ENCODE results near the gene ST3GAL6.
A peak's percentile ranks its signal among the peaks of the same experiment; 100 is the strongest.

Gene ST3GAL6, protein sequence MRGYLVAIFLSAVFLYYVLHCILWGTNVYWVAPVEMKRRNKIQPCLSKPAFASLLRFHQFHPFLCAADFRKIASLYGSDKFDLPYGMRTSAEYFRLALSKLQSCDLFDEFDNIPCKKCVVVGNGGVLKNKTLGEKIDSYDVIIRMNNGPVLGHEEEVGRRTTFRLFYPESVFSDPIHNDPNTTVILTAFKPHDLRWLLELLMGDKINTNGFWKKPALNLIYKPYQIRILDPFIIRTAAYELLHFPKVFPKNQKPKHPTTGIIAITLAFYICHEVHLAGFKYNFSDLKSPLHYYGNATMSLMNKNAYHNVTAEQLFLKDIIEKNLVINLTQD

DNA sequence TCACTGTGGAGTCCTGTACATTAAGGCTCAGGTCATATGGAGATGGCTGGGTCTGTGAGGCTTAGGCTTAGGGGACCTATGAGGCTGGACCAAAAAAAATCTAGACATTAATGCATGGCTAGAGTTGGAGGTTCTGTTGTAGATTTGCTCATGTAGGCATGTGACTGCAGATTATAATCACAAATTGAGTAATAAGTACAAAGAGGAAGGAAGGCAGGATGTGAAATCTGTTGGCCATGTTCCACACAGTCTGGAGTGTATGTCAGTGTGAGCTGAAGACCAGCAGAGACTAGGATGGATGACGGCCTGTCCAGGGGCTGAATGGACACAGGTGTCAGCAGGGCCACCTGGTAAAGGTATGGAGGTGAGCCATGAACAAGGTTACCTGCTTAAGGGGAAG lies at the start of gene ST3GAL6:
Gene ST3GAL6 (plus strand): TSS at position 265 of the 400 bp plus-strand sequence. CDS start 5,101 bp downstream, outside the sequence.
- DNase-seq = no peak

DNA sequence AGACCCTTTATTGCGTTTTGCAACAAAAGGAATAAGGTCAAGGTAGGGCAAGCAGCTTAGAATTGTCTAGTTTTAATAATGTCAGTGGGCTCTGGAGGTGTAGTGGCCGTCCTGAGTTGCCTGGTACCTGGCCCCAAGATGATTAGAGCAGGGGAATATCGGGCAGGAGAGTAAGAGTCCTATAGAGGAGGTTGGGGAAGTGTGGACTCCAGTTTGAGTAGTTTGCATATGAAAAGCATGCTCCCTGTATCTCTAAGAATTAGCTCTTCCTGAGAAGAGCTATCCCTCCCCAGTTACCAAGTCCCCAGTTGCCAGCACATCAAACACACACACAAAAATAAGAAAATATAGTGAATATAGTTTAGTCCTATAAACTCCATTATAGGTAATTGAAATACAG lies 49.2 kb upstream of the ST3GAL6 start:
- DNase-seq = no peak

DNA sequence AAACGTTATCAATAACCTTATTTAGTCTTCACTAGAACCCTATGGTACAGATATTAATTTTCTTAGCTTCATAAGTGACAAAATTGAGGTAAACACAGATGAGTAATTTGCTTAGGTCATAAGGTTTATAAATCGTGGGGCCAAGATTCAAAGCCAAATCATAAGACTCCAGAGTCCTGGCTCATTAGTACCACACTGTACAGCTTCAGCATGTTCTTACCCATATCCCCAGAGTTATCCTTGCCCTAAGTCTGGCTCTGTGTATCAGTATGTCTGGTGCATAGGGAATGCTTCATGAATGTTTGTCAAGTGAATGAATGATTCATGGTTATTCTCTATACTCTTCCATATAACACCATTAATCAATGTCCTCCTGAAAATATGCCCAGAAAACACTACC lies 45.6 kb upstream of the ST3GAL6 start:
- DNase-seq = no peak

- no peak for DNase-seq
Observed at GRCh38 chr3:98718730-98719129, 44.4 kb upstream of the ST3GAL6 start.

DNA sequence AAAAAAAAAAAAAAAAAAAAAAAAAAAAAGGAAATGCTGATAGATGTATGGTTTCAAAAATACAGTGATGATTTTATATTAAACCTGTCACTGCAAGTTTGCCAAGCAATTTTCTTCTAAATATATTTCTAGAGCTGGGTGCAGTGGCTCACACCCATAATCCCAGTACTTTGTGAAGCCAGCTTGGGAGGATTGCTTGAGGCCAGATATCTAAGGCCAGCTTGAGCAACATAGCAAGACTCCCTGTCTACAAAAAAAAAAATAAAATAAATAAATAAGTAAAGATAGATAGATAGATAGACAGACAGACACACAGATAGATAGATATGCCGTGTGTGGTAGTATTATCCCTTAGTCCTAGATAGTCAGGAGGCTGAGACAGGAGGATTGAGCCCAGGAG lies 41.4 kb upstream of the ST3GAL6 start:
- no peak for DNase-seq

GRCh38 chr3:98722389-98722788 lies 40.8 kb upstream of the ST3GAL6 start:
- no peak for DNase-seq

- DNase-seq = no peak
Observed at GRCh38 chr3:98725352-98725751, 37.8 kb upstream of the ST3GAL6 start.

GRCh38 chr3:98726084-98726483 lies 37.1 kb upstream of the ST3GAL6 start:
- DNase-seq = no peak

- DNase-seq = no peak
Observed at GRCh38 chr3:98727638-98728037, 35.5 kb upstream of the ST3GAL6 start.

DNA sequence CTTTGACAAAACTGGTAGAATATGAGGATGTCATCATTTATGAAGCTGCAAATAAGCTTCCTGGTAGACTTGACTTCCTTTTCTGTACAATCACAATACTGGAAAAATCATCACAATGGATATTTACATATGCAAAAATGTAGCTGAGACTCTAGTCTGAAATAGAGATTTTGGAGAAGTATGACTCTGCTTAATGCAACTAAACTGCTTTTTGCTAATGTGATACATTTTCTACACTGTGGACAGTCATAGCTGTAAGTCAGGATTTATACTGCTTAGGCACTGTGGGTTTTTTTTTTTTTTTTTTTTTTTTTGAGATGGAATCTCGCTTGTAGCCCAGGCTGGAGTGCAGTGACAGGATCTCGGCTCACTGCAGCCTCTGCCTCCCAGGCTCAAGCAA lies 34.5 kb upstream of the ST3GAL6 start:
- no peak for DNase-seq

DNA sequence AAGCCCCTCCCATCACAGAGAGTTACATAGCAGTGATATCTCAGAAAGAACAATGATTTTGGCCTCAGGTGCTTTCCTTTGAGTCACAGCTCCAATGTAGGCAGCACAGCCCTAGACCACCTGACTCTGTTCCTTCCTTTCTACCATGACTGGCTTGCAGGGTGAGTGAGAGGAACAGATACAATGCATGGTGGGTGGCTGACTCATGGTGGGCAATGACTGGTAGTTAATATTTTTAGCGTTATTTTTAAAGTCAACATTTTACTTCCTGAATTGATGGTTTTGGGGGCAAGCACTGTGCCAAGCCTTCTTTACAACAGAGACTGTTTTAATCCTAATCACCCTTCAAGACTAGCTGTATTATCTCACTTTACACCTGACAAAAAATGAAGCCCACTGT lies 32.8 kb upstream of the ST3GAL6 start:
- DNase-seq = no peak

DNA sequence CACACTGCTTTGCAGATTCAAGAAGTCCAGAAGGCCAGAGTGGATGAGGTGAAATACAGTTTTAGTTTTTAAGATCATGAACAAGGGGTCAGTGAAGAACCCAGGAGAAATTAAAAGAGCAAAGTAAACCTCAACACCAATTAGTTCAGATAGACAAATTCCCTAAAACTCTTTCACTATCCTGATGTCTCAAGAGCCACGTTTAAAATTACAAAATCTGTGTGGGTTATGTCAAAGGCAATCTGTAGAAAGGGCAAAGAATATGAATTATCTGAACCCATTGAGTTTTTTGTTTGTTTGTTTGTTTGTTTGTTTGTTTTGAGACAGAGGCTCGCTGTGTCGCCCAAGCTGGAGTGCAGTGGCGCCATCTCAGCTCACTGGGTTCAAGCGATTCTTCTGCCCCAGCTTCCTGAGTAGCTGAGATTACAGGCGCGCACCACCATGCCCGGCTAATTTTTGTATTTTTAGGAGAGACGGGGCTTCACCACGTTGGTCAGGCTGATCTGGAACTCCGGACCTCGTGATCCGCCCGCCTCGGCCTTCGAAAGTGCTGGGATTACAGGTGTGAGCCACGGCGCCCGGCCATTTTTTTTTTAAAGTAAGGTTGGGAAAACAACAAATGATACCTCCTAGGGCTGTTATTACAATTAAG lies 32.1 kb upstream of the ST3GAL6 start:
- DNase-seq = no peak

DNA sequence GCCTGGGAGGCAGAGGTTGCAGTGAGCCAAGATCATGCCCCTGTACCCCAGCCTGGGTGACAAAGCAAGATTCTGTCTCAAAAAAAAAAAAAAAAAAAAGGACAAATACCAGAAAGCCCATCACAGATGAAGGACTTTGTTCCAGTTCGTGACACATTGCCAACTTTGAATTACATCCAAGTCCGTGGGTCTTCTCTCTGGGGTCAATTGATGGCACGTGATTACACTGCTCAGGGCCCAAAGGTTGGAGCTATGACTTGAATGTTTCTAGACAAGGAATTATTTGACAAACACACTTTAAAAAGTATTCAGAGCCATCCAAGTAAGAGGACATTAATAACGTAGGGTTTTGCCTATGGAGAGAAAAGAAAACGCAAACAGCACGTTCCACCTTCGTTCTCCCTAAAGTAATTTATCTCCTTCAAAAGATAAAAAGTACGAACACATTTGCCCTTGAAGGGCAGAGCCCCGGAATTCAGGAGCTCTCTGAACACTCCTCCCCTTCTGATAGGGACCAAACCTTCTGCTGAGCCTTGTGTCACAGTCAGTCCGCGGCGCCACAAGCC lies 31.3 kb upstream of the ST3GAL6 start:
- DNase-seq = peak; percentile 29

GRCh38 chr3:98732286-98733052 lies 30.7 kb upstream of the ST3GAL6 start:
- peak; percentile 30 for DNase-seq

GRCh38 chr3:98733053-98733811 lies 29.9 kb upstream of the ST3GAL6 start:
- peak; percentile 41 for DNase-seq

DNA sequence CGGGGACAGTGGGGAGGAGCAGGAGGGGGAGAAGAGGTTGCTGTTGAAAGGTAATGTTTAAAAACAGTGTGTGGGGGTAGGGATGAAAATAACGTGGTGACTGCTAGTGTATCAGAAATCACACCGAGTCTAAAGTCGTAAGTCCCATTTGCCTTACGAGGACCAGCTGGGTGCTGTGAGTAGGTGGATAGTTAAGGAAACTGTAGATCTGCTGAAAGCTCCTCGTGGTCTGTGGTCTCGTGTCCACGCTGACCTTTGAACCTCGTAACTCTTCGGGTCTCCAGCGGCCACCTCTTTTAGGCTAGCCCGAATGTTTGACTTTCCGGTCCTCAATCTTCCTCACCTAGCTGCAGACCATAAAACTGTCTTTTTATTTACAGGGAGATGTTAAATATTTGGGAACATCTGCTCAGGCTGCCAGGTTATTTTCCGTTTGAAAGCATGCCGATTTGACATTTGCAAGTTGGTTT lies 29.3 kb upstream of the ST3GAL6 start:
- DNase-seq = no peak

DNA sequence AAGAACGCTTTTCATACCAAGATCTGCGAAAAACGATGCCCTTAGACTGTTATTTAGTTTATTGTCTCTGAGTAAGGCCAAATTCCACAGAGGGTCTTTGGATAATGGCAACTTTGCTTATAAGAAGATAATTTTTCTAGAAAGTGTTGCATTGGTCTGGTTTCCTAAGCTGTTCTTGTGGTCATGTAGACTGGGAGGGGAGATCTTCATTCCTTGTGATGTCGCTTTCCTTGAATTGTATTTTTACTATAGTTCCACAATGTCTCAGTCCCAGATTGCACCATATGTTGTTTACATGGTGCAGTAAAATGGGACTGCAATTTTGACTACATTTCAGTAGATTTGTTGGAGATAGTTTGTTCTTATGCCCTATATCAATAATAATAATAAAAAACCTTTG lies 28.8 kb upstream of the ST3GAL6 start:
- DNase-seq = no peak

DNA sequence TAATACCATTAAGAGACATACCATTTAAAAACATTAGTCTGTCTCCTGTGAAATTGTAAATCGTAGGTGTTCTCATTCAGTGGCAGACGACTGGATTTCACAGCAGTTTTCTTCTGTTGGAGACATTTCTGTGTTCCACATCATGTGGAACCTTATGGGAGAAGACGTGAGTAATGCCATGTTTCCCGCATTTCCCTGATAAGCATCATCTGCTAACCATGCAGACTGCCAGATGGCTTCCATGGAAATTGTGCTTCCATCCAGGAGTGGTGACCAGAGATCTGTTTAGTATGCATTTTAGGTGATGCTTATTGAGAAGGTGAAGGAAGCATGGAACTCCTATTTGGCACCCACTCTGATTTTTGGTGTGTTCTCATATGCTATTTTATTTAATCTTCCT lies 28.4 kb upstream of the ST3GAL6 start:
- DNase-seq = no peak

DNA sequence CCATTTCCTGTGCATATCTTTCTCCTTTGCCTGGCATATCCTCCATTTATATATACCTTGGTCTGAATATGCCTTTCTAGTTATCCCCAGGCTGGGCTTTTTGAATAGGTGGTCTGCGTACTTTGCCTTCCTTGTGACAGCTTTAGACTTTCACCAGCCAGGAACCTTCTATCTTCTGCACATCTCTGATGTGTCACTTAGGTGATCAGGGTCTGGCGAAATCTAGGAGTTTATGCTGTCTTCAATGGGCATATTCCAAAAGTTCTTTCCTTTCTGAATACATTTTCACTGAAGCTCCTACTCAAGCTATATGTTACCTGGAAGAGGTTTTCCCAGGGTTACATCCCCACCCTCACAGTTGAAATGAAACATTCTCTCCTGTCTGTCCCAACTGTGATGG lies 27.8 kb upstream of the ST3GAL6 start:
- no peak for DNase-seq

DNA sequence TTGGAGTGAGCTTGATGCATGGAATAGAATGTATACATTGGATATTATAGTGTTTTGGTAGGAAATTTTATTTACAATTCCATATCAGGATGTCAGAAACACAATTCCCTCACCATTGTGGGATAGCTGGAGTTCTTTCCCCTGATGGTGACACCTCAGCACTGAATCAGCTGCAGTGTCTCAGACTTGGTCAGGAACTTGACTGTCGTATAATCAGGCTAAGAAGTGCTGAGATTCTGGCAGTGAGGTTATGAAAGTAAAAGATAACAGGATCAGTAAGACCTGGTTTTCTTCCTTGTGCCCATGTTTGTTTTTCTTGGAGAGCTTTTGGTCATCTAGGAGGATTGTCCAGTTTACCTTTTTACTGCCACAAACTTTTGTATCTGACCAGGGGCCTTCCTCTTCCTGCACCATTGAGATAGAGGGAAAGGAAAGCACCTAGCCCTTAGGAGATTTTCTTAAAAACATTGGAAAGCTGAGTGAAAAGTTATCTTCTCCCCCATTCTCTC lies 27.3 kb upstream of the ST3GAL6 start:
- DNase-seq = no peak

GRCh38 chr3:98737301-98737700 lies 25.8 kb upstream of the ST3GAL6 start:
- no peak for DNase-seq

GRCh38 chr3:98739266-98739665 lies 23.9 kb upstream of the ST3GAL6 start:
- no peak for DNase-seq
